ENCODE results near the gene MAGI1. TPM values are rescaled to one million over a fixed set of nuclear protein-coding genes. Genes with fewer than 3 reads are reported as not detected.

Gene MAGI1
- polyA plus RNA-seq, 2 donors: 6.0 to 10.6 TPM

DNA sequence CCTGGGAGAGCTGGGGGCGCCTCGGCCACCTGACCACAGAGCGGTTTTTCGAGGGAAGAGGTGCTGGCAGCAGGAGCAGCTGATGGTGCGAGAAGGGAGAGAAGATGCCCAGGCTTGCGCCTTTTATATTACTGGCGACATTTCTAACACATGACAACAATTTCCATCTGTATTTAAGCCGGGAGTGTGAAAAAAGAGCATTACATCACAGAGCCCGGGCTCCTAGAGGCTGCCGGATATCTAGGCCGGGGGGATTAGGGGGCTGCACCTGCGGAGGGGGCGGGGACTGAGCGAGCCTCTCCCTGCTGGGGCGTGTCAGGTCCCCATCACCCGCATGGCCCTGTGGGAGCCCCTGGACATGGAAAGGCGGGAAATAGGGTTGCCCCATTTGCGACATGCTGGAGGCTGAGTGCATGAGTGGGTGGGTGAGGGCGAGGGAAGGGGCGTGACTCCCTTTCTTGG is 440.7 kb downstream of the MAGI1 start:
- H3K4me1 ChIP-seq (ENCODE audit: control insufficient read depth in 2 of 2, insufficient read depth in 2 of 2, low read length in 1 of 2): peaks cover 4 to 6% of the 10 kb centered on the region in 2 donors
- WGBS, 2 donors: 33 to 38% methylated on average over 20 of the region's 20 CpGs
- no peak overlapping the region for H3K4me3 ChIP-seq (ENCODE audit: low read depth in 1 of 2, low read length in 2 of 2)
- H3K27ac ChIP-seq (ENCODE audit: low read depth in 2 of 2, low read length in 1 of 2): no peak overlapping the region
- H3K36me3 ChIP-seq (ENCODE audit: control insufficient read depth in 2 of 2, insufficient read depth in 2 of 2, low read length in 1 of 2): no peaks in the 10 kb centered on the region
- no peaks in the 10 kb centered on the region for H3K27me3 ChIP-seq (ENCODE audit: control insufficient read depth in 1 of 2, insufficient read depth in 2 of 2, low read length in 2 of 2)
- no peaks in the 10 kb centered on the region for H3K9me3 ChIP-seq (ENCODE audit: control insufficient read depth in 2 of 2, insufficient read depth in 1 of 2, low read depth in 1 of 2, low read length in 1 of 2)

DNA sequence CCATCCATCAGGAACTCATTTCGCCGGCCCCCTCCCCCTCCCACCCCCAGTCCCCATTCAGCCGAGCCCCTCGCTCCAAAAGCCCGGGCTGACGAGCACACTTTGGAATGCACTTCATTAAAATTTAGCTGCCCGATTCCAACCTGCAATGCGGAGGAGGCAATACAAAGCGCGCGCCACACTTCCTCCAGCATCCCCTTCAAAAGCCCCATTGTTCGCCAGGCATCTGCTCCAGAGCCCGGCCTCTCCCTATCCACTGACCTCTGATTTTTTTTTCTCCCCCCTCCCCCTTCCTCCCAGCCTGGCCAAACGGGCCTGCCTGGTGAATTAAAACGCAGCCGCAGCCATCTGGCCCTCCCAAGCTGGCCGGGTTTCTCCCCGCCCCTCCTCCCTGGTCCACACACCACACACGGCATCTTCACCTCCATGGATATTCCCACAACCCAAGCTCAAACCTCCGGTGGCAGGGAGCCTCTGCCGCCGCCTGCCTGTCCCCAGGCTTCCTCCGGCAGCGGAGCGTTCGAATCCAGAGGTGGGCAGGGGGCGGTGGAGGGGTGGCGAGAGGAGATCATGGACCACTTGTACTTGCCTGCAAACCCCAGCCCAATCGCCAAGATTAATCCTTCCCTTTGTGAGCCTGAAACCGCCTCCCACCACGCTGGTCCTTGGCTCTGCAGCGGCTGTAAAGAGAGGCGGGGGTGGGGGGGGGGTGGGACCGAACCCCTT is 441.3 kb downstream of the MAGI1 start:
- WGBS, 2 donors: 14 to 18% methylated on average over 34 of the region's 34 CpGs
- H3K4me1 ChIP-seq (ENCODE audit: control insufficient read depth in 2 of 2, insufficient read depth in 2 of 2, low read length in 1 of 2): peaks cover 4 to 6% of the 10 kb centered on the region in 2 donors
- no peak overlapping the region for H3K27ac ChIP-seq (ENCODE audit: low read depth in 2 of 2, low read length in 1 of 2)
- no peaks in the 10 kb centered on the region for H3K36me3 ChIP-seq (ENCODE audit: control insufficient read depth in 2 of 2, insufficient read depth in 2 of 2, low read length in 1 of 2)
- no peaks in the 10 kb centered on the region for H3K9me3 ChIP-seq (ENCODE audit: control insufficient read depth in 2 of 2, insufficient read depth in 1 of 2, low read depth in 1 of 2, low read length in 1 of 2)
- peak overlapping the region in 1 of 2 donors; percentile 4 for H3K4me3 ChIP-seq (ENCODE audit: low read depth in 1 of 2, low read length in 2 of 2)
- H3K27me3 ChIP-seq (ENCODE audit: control insufficient read depth in 1 of 2, insufficient read depth in 2 of 2, low read length in 2 of 2): no peaks in the 10 kb centered on the region

DNA sequence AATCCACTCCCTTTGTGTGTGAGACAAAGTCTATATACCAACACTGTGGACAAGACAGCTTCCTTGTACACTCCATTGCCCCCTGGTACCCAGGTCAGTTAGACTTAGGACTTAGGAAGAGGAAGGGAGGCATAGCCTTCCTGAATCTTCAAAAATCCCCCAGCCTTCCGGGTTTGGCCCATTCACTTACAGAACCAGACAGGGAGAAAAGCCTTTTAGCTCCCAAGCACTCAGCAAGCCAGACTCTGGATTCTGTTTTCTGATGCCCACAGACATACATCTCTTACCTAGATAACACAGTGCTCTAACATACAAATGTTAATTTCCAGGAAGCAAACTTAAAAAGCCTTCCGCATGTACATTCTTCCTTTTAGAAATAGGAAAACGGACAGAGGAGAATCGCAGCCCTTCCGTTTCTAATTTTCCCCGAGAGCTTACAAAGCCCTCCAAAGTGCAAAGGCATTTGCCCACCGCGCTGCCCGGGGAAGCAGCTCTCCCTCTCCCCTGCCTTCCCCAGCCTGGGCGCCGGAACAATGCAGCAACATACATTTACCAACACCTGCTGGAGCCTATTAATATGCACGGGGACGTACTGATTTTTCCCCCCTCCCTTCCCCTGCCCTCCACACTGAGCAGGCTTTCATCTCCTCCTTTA is 442.0 kb downstream of the MAGI1 start:
- H3K4me1 ChIP-seq (ENCODE audit: control insufficient read depth in 2 of 2, insufficient read depth in 2 of 2, low read length in 1 of 2): peaks cover 4 to 6% of the 10 kb centered on the region in 2 donors
- no peaks in the 10 kb centered on the region for H3K9me3 ChIP-seq (ENCODE audit: control insufficient read depth in 2 of 2, insufficient read depth in 1 of 2, low read depth in 1 of 2, low read length in 1 of 2)
- WGBS, 2 donors: 37 to 42% methylated on average over 13 of the region's 13 CpGs
- H3K36me3 ChIP-seq (ENCODE audit: control insufficient read depth in 2 of 2, insufficient read depth in 2 of 2, low read length in 1 of 2): no peaks in the 10 kb centered on the region
- no peak overlapping the region for H3K27ac ChIP-seq (ENCODE audit: low read depth in 2 of 2, low read length in 1 of 2)
- H3K27me3 ChIP-seq (ENCODE audit: control insufficient read depth in 1 of 2, insufficient read depth in 2 of 2, low read length in 2 of 2): no peaks in the 10 kb centered on the region
- peak overlapping the region in 1 of 2 donors; percentile 4 for H3K4me3 ChIP-seq (ENCODE audit: low read depth in 1 of 2, low read length in 2 of 2)

DNA sequence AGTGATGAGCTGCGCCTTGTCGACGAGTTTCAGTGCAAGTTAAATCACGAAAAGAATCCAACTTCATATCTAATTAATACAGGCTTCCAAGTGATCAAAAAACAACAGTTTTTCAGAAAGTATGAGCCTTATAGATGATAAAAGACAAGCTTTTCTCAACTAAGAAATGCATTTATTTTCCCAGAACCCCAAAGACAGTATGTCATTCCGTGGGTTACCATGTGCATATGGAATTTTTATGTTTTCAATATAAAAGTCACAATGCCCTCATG is 442.8 kb downstream of the MAGI1 start:
- Histone ChIP-seq H3K9me3 (ENCODE audit: control insufficient read depth in 2 of 2, insufficient read depth in 1 of 2, low read depth in 1 of 2, low read length in 1 of 2) (no peaks in the 10 kb centered on the region), H3K27me3 (ENCODE audit: control insufficient read depth in 1 of 2, insufficient read depth in 2 of 2, low read length in 2 of 2) (no peaks in the 10 kb centered on the region), H3K4me1 (ENCODE audit: control insufficient read depth in 2 of 2, insufficient read depth in 2 of 2, low read length in 1 of 2) (peaks cover 4 to 6% of the 10 kb centered on the region in 2 donors), H3K4me3 (ENCODE audit: low read depth in 1 of 2, low read length in 2 of 2) (no peak overlapping the region), H3K27ac (ENCODE audit: low read depth in 2 of 2, low read length in 1 of 2) (no peak overlapping the region), H3K36me3 (ENCODE audit: control insufficient read depth in 2 of 2, insufficient read depth in 2 of 2, low read length in 1 of 2) (no peaks in the 10 kb centered on the region)
- 88 to 90% methylated on average over 5 of the region's 5 CpGs for WGBS, 2 donors

DNA sequence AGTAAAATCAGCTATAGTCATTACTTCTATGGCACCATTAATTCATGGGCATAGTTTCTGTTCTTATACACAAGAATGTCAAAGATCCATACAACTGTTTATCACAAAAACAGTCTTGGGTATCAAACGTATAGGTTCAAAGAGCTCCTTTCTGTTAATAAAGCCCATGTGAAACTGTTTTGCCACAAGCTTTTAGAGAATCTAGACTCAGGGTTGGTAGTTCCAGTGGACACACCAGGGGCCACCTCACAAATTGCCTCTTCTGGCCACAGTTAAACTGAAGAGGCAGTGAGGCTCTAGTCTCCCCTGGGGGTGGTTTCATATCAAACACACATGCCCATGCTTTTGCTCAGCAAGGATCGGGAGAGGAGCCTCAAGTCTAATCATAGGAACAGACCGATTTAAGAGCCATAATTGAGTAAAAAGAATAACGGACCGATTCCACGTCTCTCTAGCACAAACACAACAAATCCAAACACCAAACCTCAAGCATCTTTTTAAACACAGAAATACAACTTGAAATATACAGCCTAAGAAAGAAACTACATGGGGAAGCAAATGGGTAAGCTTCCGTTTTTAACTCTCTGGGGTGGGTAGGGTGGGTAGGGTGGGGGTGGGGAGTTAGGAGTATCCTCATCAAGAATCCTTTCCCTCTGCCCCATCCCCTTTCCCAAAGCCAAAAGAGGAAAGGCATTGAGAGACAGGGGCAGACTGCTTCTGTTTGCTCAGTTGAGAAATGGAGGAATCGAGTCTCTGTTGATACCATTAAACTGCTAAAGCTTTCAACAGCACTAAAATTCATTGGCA is 443.3 kb downstream of the MAGI1 start:
- H3K36me3 ChIP-seq (ENCODE audit: control insufficient read depth in 2 of 2, insufficient read depth in 2 of 2, low read length in 1 of 2): no peaks in the 10 kb centered on the region
- 84 to 85% methylated on average over 8 of the region's 8 CpGs for WGBS, 2 donors
- no peak overlapping the region for H3K4me3 ChIP-seq (ENCODE audit: low read depth in 1 of 2, low read length in 2 of 2)
- no peaks in the 10 kb centered on the region for H3K9me3 ChIP-seq (ENCODE audit: control insufficient read depth in 2 of 2, insufficient read depth in 1 of 2, low read depth in 1 of 2, low read length in 1 of 2)
- H3K4me1 ChIP-seq (ENCODE audit: control insufficient read depth in 2 of 2, insufficient read depth in 2 of 2, low read length in 1 of 2): peaks cover 4 to 6% of the 10 kb centered on the region in 2 donors
- H3K27ac ChIP-seq (ENCODE audit: low read depth in 2 of 2, low read length in 1 of 2): no peak overlapping the region
- no peaks in the 10 kb centered on the region for H3K27me3 ChIP-seq (ENCODE audit: control insufficient read depth in 1 of 2, insufficient read depth in 2 of 2, low read length in 2 of 2)

DNA sequence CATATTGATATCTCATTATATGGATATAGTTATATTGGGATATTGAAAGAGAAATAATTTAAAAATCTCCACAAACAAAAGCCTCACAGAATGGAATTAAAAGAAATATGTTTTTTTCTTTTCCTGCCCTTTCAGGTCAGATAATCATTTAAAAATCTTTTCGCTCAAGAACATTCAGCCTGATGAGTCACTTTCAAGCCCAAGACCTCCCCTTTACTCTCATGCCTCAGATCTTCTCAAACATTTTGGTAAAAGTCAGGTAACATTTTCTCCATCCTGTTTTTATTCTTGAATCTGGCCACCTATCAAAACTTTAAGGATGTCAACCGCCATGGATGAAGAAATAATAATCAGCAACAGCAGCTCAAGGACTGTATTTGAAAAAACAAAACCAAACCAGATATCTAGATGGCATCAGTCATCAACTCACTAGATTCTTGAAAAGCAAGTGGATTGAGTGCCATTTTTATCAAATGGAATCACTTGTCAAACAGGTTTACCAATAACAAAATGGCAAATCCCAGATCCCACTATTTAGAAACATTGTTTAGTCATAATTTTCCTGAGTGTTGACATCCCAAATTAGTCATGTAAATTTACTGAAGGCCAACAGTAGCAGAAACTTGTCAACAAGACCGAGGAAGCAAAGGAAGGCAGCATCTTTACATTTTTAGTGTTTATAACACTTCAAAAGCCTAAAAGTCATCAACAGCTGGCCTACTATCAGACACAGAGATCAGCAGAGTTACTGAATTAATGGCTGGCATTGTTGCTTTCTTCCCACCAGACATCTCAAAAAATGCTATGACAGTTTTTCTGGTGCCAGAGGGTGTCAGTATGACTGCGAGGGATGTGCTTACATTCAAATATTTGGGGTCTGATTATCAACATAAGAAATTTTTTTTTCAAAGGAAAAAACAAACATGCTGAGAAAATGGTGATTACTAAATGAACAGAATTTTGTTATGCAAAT is 444.7 kb downstream of the MAGI1 start:
- H3K36me3 ChIP-seq (ENCODE audit: control insufficient read depth in 2 of 2, insufficient read depth in 2 of 2, low read length in 1 of 2): no peaks in the 10 kb centered on the region
- H3K27ac ChIP-seq (ENCODE audit: low read depth in 2 of 2, low read length in 1 of 2): no peak overlapping the region
- H3K4me1 ChIP-seq (ENCODE audit: control insufficient read depth in 2 of 2, insufficient read depth in 2 of 2, low read length in 1 of 2): peaks cover 4 to 6% of the 10 kb centered on the region in 2 donors
- no peaks in the 10 kb centered on the region for H3K27me3 ChIP-seq (ENCODE audit: control insufficient read depth in 1 of 2, insufficient read depth in 2 of 2, low read length in 2 of 2)
- H3K9me3 ChIP-seq (ENCODE audit: control insufficient read depth in 2 of 2, insufficient read depth in 1 of 2, low read depth in 1 of 2, low read length in 1 of 2): no peaks in the 10 kb centered on the region
- WGBS, 2 donors: 86% methylated on average over 4 of the region's 4 CpGs
- H3K4me3 ChIP-seq (ENCODE audit: low read depth in 1 of 2, low read length in 2 of 2): no peak overlapping the region

DNA sequence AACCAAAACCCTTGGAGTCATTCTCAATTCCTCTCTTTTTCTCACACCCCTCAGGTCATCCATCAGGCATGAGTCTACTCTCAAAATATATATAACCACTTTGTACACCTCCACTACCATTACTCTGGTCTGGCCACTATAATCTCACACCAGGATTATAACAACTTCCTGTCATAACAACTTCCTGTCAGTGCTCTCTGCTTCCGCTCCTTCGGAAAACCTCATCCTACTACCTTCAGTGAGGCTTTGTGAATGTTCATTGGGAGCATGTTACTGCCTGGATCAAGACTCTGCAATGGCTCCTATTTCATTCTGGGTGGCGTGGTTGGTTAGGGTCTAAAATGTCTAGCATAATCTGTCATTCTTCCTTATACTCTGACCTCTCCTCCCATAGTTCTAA is 447.4 kb downstream of the MAGI1 start:
- Histone ChIP-seq H3K27ac (ENCODE audit: low read depth in 2 of 2, low read length in 1 of 2) (no peak overlapping the region), H3K4me1 (ENCODE audit: control insufficient read depth in 2 of 2, insufficient read depth in 2 of 2, low read length in 1 of 2) (no peaks in the 10 kb centered on the region), H3K27me3 (ENCODE audit: control insufficient read depth in 1 of 2, insufficient read depth in 2 of 2, low read length in 2 of 2) (no peaks in the 10 kb centered on the region), H3K36me3 (ENCODE audit: control insufficient read depth in 2 of 2, insufficient read depth in 2 of 2, low read length in 1 of 2) (no peaks in the 10 kb centered on the region), H3K9me3 (ENCODE audit: control insufficient read depth in 2 of 2, insufficient read depth in 1 of 2, low read depth in 1 of 2, low read length in 1 of 2) (no peaks in the 10 kb centered on the region), H3K4me3 (ENCODE audit: low read depth in 1 of 2, low read length in 2 of 2) (no peak overlapping the region)
- 87 to 91% methylated on average over 3 of the region's 3 CpGs for WGBS, 2 donors

DNA sequence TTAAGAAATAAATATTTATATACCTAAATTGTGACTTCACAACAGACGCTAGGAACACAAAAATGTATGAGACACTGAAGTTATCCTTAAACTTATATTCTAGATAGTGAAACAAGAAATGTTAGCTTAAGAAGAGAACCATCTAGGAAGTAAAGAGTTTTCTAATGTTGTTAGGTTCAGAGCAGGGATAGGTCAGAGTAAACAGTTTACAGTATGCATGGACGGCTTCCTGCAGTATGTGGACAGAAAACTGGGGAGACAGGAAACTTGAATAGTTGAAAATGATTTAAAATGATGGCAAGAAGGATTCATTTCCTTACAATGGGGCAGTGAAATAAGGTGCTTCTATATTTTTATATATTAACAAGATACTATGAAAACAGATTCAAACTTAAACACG is 449.8 kb downstream of the MAGI1 start:
- 87 to 92% methylated on average over 3 of the region's 3 CpGs for WGBS, 2 donors
- Histone ChIP-seq H3K4me1 (ENCODE audit: control insufficient read depth in 2 of 2, insufficient read depth in 2 of 2, low read length in 1 of 2) (no peaks in the 10 kb centered on the region), H3K9me3 (ENCODE audit: control insufficient read depth in 2 of 2, insufficient read depth in 1 of 2, low read depth in 1 of 2, low read length in 1 of 2) (no peaks in the 10 kb centered on the region), H3K36me3 (ENCODE audit: control insufficient read depth in 2 of 2, insufficient read depth in 2 of 2, low read length in 1 of 2) (no peaks in the 10 kb centered on the region), H3K27ac (ENCODE audit: low read depth in 2 of 2, low read length in 1 of 2) (no peak overlapping the region), H3K27me3 (ENCODE audit: control insufficient read depth in 1 of 2, insufficient read depth in 2 of 2, low read length in 2 of 2) (no peaks in the 10 kb centered on the region), H3K4me3 (ENCODE audit: low read depth in 1 of 2, low read length in 2 of 2) (no peak overlapping the region)
